Hepatocyte (in vitro differentiated cells): ENCODE measurements around the gene CCM2L.

ENCODE experiments used
- CTCF ChIP-seq: fragments of 200-600 bp; sonication (generic); IDR thresholded peaks from 2 replicates; pipeline ENCODE4 v1.5.1; 2016; ENCODE audit warnings: antibody characterized with exemption, mild to moderate bottlenecking; ENCODE audit not compliant: poor library complexity
- EZH2 ChIP-seq: fragments of 200-600 bp; sonication (generic); IDR thresholded peaks from 2 replicates; pipeline ENCODE4 v1.6.1; 2016; ENCODE audit warnings: antibody characterized with exemption, mild to moderate bottlenecking, borderline replicate concordance
- EZH2phosphoT487 ChIP-seq: fragments of 200-600 bp; sonication (generic); IDR thresholded peaks from one replicate; pipeline ENCODE4 v1.6.1; 2018; ENCODE audit warnings: antibody characterized with exemption, mild to moderate bottlenecking, low read depth, moderate library complexity; ENCODE audit not compliant: unreplicated experiment, severe bottlenecking

GRCh38 chr20:32028647-32029372, 18.6 kb downstream of the CCM2L start:
- TF ChIP-seq CTCF = no peak
- no peak for TF ChIP-seq EZH2
- no peak for TF ChIP-seq EZH2phosphoT487
